NCI-H2227 (cell line): Measurements from ENCODE around the gene CNNM2.
"Not testable (repeated sequence)": the region's sequence is repeated elsewhere in the genome, so short reads cannot be mapped to it uniquely, and the experiment has no call there.

ENCODE experiments used
- DNase-seq: peaks from one replicate; lab custom pipeline; 2025; ENCODE audit not compliant: unreplicated experiment; lab: John Stamatoyannopoulos, UW

The CNNM2 gene

GRCh38 chr10:102964713-102965112 is 46.6 kb downstream of the CNNM2 start:
- peak; percentile 31 for DNase-seq

GRCh38 chr10:102965311-102965851 is 47.3 kb downstream of the CNNM2 start:
- no peak for DNase-seq

GRCh38 chr10:102967123-102967522 is 49.0 kb downstream of the CNNM2 start:
- DNase-seq: no peak

GRCh38 chr10:102970562-102971340 is 52.7 kb downstream of the CNNM2 start:
- DNase-seq: no peak

GRCh38 chr10:102975483-102976379 is 57.6 kb downstream of the CNNM2 start:
- DNase-seq: no peak

- not testable (repeated sequence) for DNase-seq
Observed at GRCh38 chr10:102976380-102976726, 58.3 kb downstream of the CNNM2 start.

- no peak for DNase-seq
Observed at GRCh38 chr10:102982296-102982695, 64.2 kb downstream of the CNNM2 start.

GRCh38 chr10:102984086-102984485 is 66.0 kb downstream of the CNNM2 start:
- no peak for DNase-seq

- DNase-seq: no peak
Observed at GRCh38 chr10:102985811-102986210, 67.7 kb downstream of the CNNM2 start.

GRCh38 chr10:102988404-102989314 is 70.6 kb downstream of the CNNM2 start:
- no peak for DNase-seq

GRCh38 chr10:102994531-102995295 is 76.6 kb downstream of the CNNM2 start:
- DNase-seq: no peak

GRCh38 chr10:102996876-102997275 is 78.8 kb downstream of the CNNM2 start:
- no peak for DNase-seq

GRCh38 chr10:102997998-102998397 is 79.9 kb downstream of the CNNM2 start:
- no peak for DNase-seq

GRCh38 chr10:102998399-102998907 is 80.4 kb downstream of the CNNM2 start:
- no peak for DNase-seq

GRCh38 chr10:103000050-103000449 is 82.0 kb downstream of the CNNM2 start:
- DNase-seq: not testable (repeated sequence)

- no peak for DNase-seq
Observed at GRCh38 chr10:103007017-103007416, 88.9 kb downstream of the CNNM2 start.

- DNase-seq: no peak
Observed at GRCh38 chr10:103013416-103013815, 95.3 kb downstream of the CNNM2 start.

GRCh38 chr10:103019425-103019824 is 101.3 kb downstream of the CNNM2 start:
- no peak for DNase-seq

GRCh38 chr10:103021150-103021899 is 103.2 kb downstream of the CNNM2 start:
- no peak for DNase-seq
